ENCODE results near the gene CRACR2A. TPM values are rescaled to one million over a fixed set of nuclear protein-coding genes. Genes with fewer than 3 reads are reported as not detected.

Gene CRACR2A
- total RNA-seq, 2 experiments from 2014 or later = 28.2 to 31.1 TPM

- CTCF ChIA-PET (ENCODE audit: unreplicated experiment) = no interaction called here
- no TSS peak for BruUV-seq (replicated peaks)
- TF ChIP-seq EZH2phosphoT487 (IDR thresholded peaks at IDR 0.05; ENCODE audit: borderline replicate concordance, low read depth, low read length) (no peak), CTCF (conservative IDR thresholded peaks at IDR 0.05; ENCODE audit: low read length) (no peak)
These were observed 91.9 kb downstream of the CRACR2A start for GRCh38 chr12:3661028-3661427.

GRCh38 chr12:3658327-3659163, 94.4 kb downstream of the CRACR2A start:
- Histone ChIP-seq H3K4me2 (ENCODE audit: low read length) (no peak overlapping the region), H4K20me1 (ENCODE audit: insufficient read depth, low read length) (no peaks in the 10 kb centered on the region), H3K36me3 (ENCODE audit: insufficient read depth, low read length) (peaks cover 61% of the 10 kb centered on the region; the same call in 1 of the 2 replicates), H3K4me3 (ENCODE audit: low read depth, low read length, poor library complexity, severe bottlenecking) (no peak overlapping the region), H3K4me1 (ENCODE audit: insufficient read depth, low read length, poor library complexity, severe bottlenecking) (no peaks in the 10 kb centered on the region), H3K9me2 (ENCODE audit: insufficient read depth, low read length) (no peaks in the 10 kb centered on the region), H2AFZ (ENCODE audit: low read length) (no peak overlapping the region), H3K27ac (ENCODE audit: low read depth, low read length, poor library complexity, severe bottlenecking) (no peak overlapping the region), H3K9me3 (ENCODE audit: low read length) (no peaks in the 10 kb centered on the region), H3K79me2 (ENCODE audit: insufficient read depth, low read depth, low read length) (no peaks in the 10 kb centered on the region)
- DNase-seq (ENCODE audit: low spot score) = peak; percentile 35
- TF ChIP-seq CTCF (conservative IDR thresholded peaks at IDR 0.05; ENCODE audit: low read length) (peak; percentile 80), EZH2phosphoT487 (IDR thresholded peaks at IDR 0.05; ENCODE audit: borderline replicate concordance, low read depth, low read length) (no peak)
- BruUV-seq (replicated peaks) = no TSS peak
- ChIA-PET POLR2A (no interaction called here), CTCF (ENCODE audit: unreplicated experiment) (interaction anchor here (1.0 kb wide), 1 partner anchor 142 kb away, joined by 3 read pairs; no protein-coding TSS in a partner anchor)
- intact Hi-C loops (cut with micrococcal nuclease; ENCODE audit: unreplicated experiment) = loop anchor here (1.0 to 10.0 kb wide), 2 partner anchors 119 to 146 kb away; no protein-coding TSS in a partner anchor

More at GRCh38 chr12:3661028-3661427, 91.9 kb downstream of the CRACR2A start:
- intact Hi-C loops (cut with micrococcal nuclease; ENCODE audit: unreplicated experiment) = no loop called here
- peaks cover 51% of the 10 kb centered on the region; the same call in 1 of the 2 replicates for H3K36me3 ChIP-seq (ENCODE audit: insufficient read depth, low read length)
- no peak overlapping the region for H3K27ac ChIP-seq (ENCODE audit: low read depth, low read length, poor library complexity, severe bottlenecking)
- DNase-seq (ENCODE audit: low spot score) = no peak
- H3K79me2 ChIP-seq (ENCODE audit: insufficient read depth, low read depth, low read length) = no peaks in the 10 kb centered on the region
- H3K9me2 ChIP-seq (ENCODE audit: insufficient read depth, low read length) = no peaks in the 10 kb centered on the region
- no peak overlapping the region for H2AFZ ChIP-seq (ENCODE audit: low read length)
- H4K20me1 ChIP-seq (ENCODE audit: insufficient read depth, low read length) = no peaks in the 10 kb centered on the region
- H3K9me3 ChIP-seq (ENCODE audit: low read length) = no peaks in the 10 kb centered on the region
- H3K4me2 ChIP-seq (ENCODE audit: low read length) = no peak overlapping the region
- no peaks in the 10 kb centered on the region for H3K4me1 ChIP-seq (ENCODE audit: insufficient read depth, low read length, poor library complexity, severe bottlenecking)
- POLR2A ChIA-PET = no interaction called here
- no peak overlapping the region for H3K4me3 ChIP-seq (ENCODE audit: low read depth, low read length, poor library complexity, severe bottlenecking)
